GM12878 (cell line): ENCODE data around the gene SCMH1.

ENCODE experiments used
- CEBPB ChIP-seq, 2 experiments: fragments of 150-350 bp in 1 of 2; IDR thresholded peaks; 2 replicates each; pipeline ENCODE4 v1.6.1; 2012 to 2014; ENCODE audit warnings: low read depth in 2 of 2, low read length in 2 of 2, borderline replicate concordance in 1 of 2, inconsistent platforms in 1 of 2
- CTCF ChIP-seq, 3 experiments: IDR thresholded peaks in 2 of 3; conservative IDR thresholded peaks in 1 of 3; 2 replicates each; pipeline ENCODE4 v1.5.1; 2011; ENCODE audit warnings: low read depth in 3 of 3, low read length in 3 of 3, mild to moderate bottlenecking in 3 of 3, control low read depth in 2 of 3, moderate library complexity in 2 of 3, inconsistent platforms in 1 of 3, mixed read lengths in 1 of 3; ENCODE audit not compliant: control insufficient read depth in 2 of 3, insufficient read depth in 1 of 3; ENCODE audit errors: extremely low read depth in 1 of 3
- EZH2 ChIP-seq: IDR thresholded peaks from 2 replicates; pipeline ENCODE4 v1.6.1; 2012; ENCODE audit warnings: low read depth, mild to moderate bottlenecking, control low read depth, inconsistent platforms, low read length, borderline replicate concordance; ENCODE audit not compliant: control insufficient read depth
- NBN ChIP-seq: fragments of 450-650 bp; IDR thresholded peaks from 2 replicates; pipeline ENCODE4 v1.6.1; 2016
- RFX5 ChIP-seq: IDR thresholded peaks from 2 replicates; pipeline ENCODE4 v1.6.1; 2011; ENCODE audit warnings: low read depth, low read length, improper control_type of control experiment
- RUNX3 ChIP-seq: IDR thresholded peaks from 2 replicates; pipeline ENCODE4 v1.6.1; 2012; ENCODE audit warnings: low read length, inconsistent platforms
- TBL1XR1 ChIP-seq: IDR thresholded peaks from 2 replicates; pipeline ENCODE4 v1.6.1; 2012; ENCODE audit warnings: low read depth, low read length, improper control_type of control experiment
- TCF12 ChIP-seq: IDR thresholded peaks from 2 replicates; pipeline ENCODE4 v1.6.1; 2011; ENCODE audit warnings: low read depth, mild to moderate bottlenecking, low read length

DNA sequence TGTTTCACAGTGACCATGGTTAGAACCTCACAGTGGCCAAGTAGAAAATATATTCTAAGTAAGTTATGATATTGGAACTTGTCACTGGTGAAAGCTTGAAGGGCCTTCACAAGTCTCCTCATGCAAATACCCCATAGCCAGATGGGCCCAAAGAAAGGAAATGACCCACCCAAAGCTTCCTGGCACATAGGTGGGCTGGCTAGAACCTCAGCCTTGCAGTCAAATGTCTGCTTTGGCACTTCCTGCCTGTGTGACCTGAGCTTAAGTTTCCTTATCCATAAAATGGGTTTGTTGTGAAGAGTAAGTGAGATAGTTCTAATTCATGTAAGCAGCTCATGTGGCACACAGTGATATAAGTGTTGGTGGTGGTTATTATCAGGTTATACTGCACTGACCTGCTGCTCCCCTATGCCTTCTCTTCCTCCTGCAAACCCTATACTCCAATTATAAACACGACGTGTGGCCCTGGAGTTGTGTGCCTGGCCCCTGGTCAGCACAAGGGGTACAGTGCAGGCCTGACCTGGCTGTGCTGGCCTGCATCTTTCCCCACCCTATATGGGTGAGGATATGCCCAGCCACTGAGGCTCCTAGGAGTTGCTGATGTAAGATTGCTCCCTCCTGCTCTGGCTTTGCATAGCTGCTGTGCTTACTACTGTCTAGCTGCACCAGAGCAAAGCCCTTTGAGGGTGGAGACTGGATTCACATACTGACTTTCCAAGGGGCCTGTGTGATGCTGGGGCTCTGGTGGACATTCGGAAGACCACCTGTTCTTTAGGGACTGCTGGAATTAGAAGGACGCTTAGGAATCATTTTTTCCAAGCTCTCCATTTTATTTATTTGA is 215.9 kb downstream of the SCMH1 start:
- TF ChIP-seq NBN = no peak
- TF ChIP-seq TCF12 = no peak
- TF ChIP-seq CTCF (IDR thresholded peaks at IDR 0.05 in 2 of 3, conservative IDR thresholded peaks at IDR 0.05 in 1 of 3; ENCODE audit: control insufficient read depth in 2 of 3, extremely low read depth in 1 of 3, insufficient read depth in 1 of 3, low read depth in 3 of 3, low read length in 3 of 3) = no peak
- TF ChIP-seq CEBPB (IDR thresholded peaks at IDR 0.05; ENCODE audit: borderline replicate concordance in 1 of 2, low read depth in 2 of 2, low read length in 2 of 2) = no peak
- TF ChIP-seq TBL1XR1 = no peak
- no peak for TF ChIP-seq RUNX3
- no peak for TF ChIP-seq EZH2
- no peak for TF ChIP-seq RFX5
